ENCODE data around the gene GTF2A1L. TPM values are rescaled to one million over a fixed set of nuclear protein-coding genes. Genes with fewer than 3 reads are reported as not detected.

GTF2A1L gene
- total RNA-seq, 1 experiment from 2014 or later, result not detected

GRCh38 chr2:48651158-48651790 lies 33.6 kb downstream of the GTF2A1L start:
- H3K4me3 ChIP-seq (ENCODE audit: low read depth, low read length), result no peak overlapping the region
- Mint-ChIP-seq H3K9me3 (ENCODE audit: unreplicated experiment) (no peaks in the 10 kb centered on the region), H3K4me3 (ENCODE audit: unreplicated experiment) (no peak overlapping the region), H3K27me3 (ENCODE audit: insufficient read depth, unreplicated experiment) (no peaks in the 10 kb centered on the region), H3K4me1 (ENCODE audit: low read depth, unreplicated experiment) (no peaks in the 10 kb centered on the region), H3K36me3 (ENCODE audit: insufficient read depth, unreplicated experiment) (no peaks in the 10 kb centered on the region), H3K27ac (ENCODE audit: unreplicated experiment) (no peak overlapping the region)
- TF ChIP-seq CTCF (IDR thresholded peaks at IDR 0.05; ENCODE audit: insufficient read depth in 1 of 2, low read depth in 1 of 2, low read length in 1 of 2, severe bottlenecking in 1 of 2, unreplicated experiment in 1 of 2), result no peak
- ChIA-PET CTCF (no interaction called here), POLR2A (no interaction called here)
- no peaks in the 10 kb centered on the region for H3K27me3 ChIP-seq (replicated peaks; ENCODE audit: control insufficient read depth, insufficient read depth, low read length)
- no TSS peak for BruUV-seq (replicated peaks)
- H3K4me1 ChIP-seq, result no peaks in the 10 kb centered on the region
- H3K9me3 ChIP-seq, result no peaks in the 10 kb centered on the region
- no peaks in the 10 kb centered on the region for H3K36me3 ChIP-seq (ENCODE audit: control insufficient read depth, insufficient read depth, low read length)
- intact Hi-C loops (cut with micrococcal nuclease; ENCODE audit: unreplicated experiment), result no loop called here
- no peak for DNase-seq

GRCh38 chr2:48668992-48669391 lies 51.3 kb downstream of the GTF2A1L start:
- intact Hi-C loops (cut with micrococcal nuclease; ENCODE audit: unreplicated experiment), result no loop called here
- no peak overlapping the region for H3K4me3 Mint-ChIP-seq (ENCODE audit: unreplicated experiment)
- no peaks in the 10 kb centered on the region for H3K27me3 ChIP-seq (replicated peaks; ENCODE audit: control insufficient read depth, insufficient read depth, low read length)
- no peak for TF ChIP-seq CTCF (IDR thresholded peaks at IDR 0.05; ENCODE audit: insufficient read depth in 1 of 2, low read depth in 1 of 2, low read length in 1 of 2, severe bottlenecking in 1 of 2, unreplicated experiment in 1 of 2)
- H3K9me3 Mint-ChIP-seq (ENCODE audit: unreplicated experiment), result peaks cover 16% of the 10 kb centered on the region
- peaks cover 15% of the 10 kb centered on the region for H3K9me3 ChIP-seq
- H3K4me1 Mint-ChIP-seq (ENCODE audit: low read depth, unreplicated experiment), result no peaks in the 10 kb centered on the region
- DNase-seq, result no peak
- ChIA-PET CTCF (no interaction called here), POLR2A (no interaction called here)
- no peaks in the 10 kb centered on the region for H3K36me3 ChIP-seq (ENCODE audit: control insufficient read depth, insufficient read depth, low read length)
- no peak overlapping the region for H3K4me3 ChIP-seq (ENCODE audit: low read depth, low read length)
- no peaks in the 10 kb centered on the region for H3K36me3 Mint-ChIP-seq (ENCODE audit: insufficient read depth, unreplicated experiment)
- no peaks in the 10 kb centered on the region for H3K27me3 Mint-ChIP-seq (ENCODE audit: insufficient read depth, unreplicated experiment)
- no TSS peak for BruUV-seq (replicated peaks)
- no peak overlapping the region for H3K27ac Mint-ChIP-seq (ENCODE audit: unreplicated experiment)
- H3K4me1 ChIP-seq, result peaks cover 6% of the 10 kb centered on the region; the same call in 1 of the 2 replicates

- H3K4me1 ChIP-seq, result peaks cover 18% of the 10 kb centered on the region
- H3K27ac Mint-ChIP-seq (ENCODE audit: unreplicated experiment), result no peak overlapping the region
- no peaks in the 10 kb centered on the region for H3K36me3 ChIP-seq (ENCODE audit: control insufficient read depth, insufficient read depth, low read length)
- peaks cover 16% of the 10 kb centered on the region for H3K9me3 Mint-ChIP-seq (ENCODE audit: unreplicated experiment)
- no TSS peak for BruUV-seq (replicated peaks)
- peaks cover 10% of the 10 kb centered on the region for H3K4me1 Mint-ChIP-seq (ENCODE audit: low read depth, unreplicated experiment)
- H3K36me3 Mint-ChIP-seq (ENCODE audit: insufficient read depth, unreplicated experiment), result no peaks in the 10 kb centered on the region
- no peak overlapping the region for H3K4me3 ChIP-seq (ENCODE audit: low read depth, low read length)
- H3K27me3 Mint-ChIP-seq (ENCODE audit: insufficient read depth, unreplicated experiment), result no peaks in the 10 kb centered on the region
- intact Hi-C loops (cut with micrococcal nuclease; ENCODE audit: unreplicated experiment), result no loop called here
- H3K27me3 ChIP-seq (replicated peaks; ENCODE audit: control insufficient read depth, insufficient read depth, low read length), result no peaks in the 10 kb centered on the region
- no peak overlapping the region for H3K4me3 Mint-ChIP-seq (ENCODE audit: unreplicated experiment)
- ChIA-PET POLR2A (no interaction called here), CTCF (no interaction called here)
- H3K9me3 ChIP-seq, result peaks cover 10% of the 10 kb centered on the region
- no peak for TF ChIP-seq CTCF (IDR thresholded peaks at IDR 0.05; ENCODE audit: insufficient read depth in 1 of 2, low read depth in 1 of 2, low read length in 1 of 2, severe bottlenecking in 1 of 2, unreplicated experiment in 1 of 2)
- peak; percentile 35 to 55 for DNase-seq
Measured at GRCh38 chr2:48673581-48673980, 55.9 kb downstream of the GTF2A1L start.

All from Caco-2 (cell line).